GM12875 (cell line): ENCODE measurements around the gene CBFB.

ENCODE experiments used
- H3K4me3 ChIP-seq: one replicate; pipeline ENCODE4 v1.5.1; 2011; ENCODE audit warnings: low read depth, low read length, control low read depth
- CTCF ChIP-seq: IDR thresholded peaks from 2 replicates; pipeline ENCODE4 v1.5.1; 2011; ENCODE audit warnings: low read depth, mild to moderate bottlenecking, control low read depth, inconsistent platforms, low read length, moderate library complexity, borderline replicate concordance; ENCODE audit not compliant: insufficient read depth

CBFB gene

DNA sequence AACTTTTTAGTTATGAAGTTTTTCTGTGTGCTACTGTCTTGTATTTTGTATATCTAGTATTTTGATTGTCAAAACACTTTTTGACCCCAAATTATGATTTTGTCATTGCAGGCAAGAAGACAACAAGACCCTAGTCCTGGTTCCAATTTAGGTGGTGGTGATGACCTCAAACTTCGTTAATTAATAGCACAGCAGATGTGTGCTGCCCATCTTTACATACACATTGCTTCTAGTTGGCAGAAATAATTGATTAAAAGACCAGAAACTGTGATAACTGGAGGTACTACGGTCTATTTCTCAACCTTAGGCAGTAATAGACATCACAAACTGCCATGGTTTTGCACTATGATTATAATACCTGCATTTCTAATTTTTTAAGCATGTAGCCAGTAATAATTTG, 69.7 kb downstream of the CBFB start:
- no peak for TF ChIP-seq CTCF

DNA sequence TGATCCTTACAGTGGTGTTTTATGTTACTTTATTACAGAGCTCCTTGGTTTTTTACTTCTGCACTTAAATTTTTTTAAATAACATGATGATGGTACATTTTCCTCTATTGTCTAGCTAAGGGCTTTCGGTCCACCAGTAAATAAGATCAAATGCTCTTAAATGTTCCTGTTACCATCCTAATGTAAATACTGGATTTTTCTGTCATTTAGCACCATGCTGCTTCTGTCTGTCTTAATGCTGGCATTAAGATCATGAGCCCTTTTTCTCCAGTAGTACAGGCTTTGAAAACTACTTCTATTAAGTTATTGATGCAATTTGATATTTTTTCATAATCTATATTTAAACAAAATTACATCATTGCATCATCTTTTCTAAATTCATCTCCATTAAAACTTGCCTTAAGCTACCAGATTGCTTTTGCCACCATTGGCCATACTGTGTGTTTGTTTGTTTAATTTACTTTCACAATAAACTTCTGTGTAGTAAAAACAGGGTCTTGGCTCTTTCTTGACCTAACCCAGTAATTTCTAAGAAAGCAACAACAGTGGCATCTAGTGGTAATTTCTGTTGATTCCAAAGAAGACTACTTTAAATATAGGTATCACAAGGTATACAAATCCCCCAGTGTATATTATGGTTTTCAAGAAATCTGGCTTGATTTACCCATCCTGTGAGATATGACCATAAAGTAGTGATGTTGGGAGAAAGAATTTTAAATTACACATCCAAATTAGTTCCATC, 71.8 kb downstream of the CBFB start:
- TF ChIP-seq CTCF = no peak
- no peak overlapping the region for H3K4me3 ChIP-seq

More for the DNA sequence above, 69.7 kb downstream of the CBFB start:
- H3K4me3 ChIP-seq = no peak overlapping the region

- TF ChIP-seq CTCF = no peak
- no peak overlapping the region for H3K4me3 ChIP-seq
These were observed 72.5 kb downstream of the CBFB start for GRCh38 chr16:67101311-67102082.

GRCh38 chr16:67104061-67104460, 75.1 kb downstream of the CBFB start:
- peak; percentile 12; the same call in 1 of the 2 replicates for TF ChIP-seq CTCF

GRCh38 chr16:67104845-67105244, 75.9 kb downstream of the CBFB start:
- H3K4me3 ChIP-seq = no peak overlapping the region
- no peak for TF ChIP-seq CTCF

More at GRCh38 chr16:67104061-67104460, 75.1 kb downstream of the CBFB start:
- H3K4me3 ChIP-seq = no peak overlapping the region

GRCh38 chr16:67105246-67105645, 76.3 kb downstream of the CBFB start:
- no peak overlapping the region for H3K4me3 ChIP-seq
- no peak for TF ChIP-seq CTCF

GRCh38 chr16:67105881-67106280, 76.9 kb downstream of the CBFB start:
- no peak for TF ChIP-seq CTCF
- H3K4me3 ChIP-seq = no peak overlapping the region
